OCI-LY3 (cell line): ENCODE data around the gene SHBG.

Experiments used
- H2AFZ ChIP-seq: fragments of 200-600, 300-600 bp; shearing (Covaris generic); 2 replicates; pipeline ENCODE4 v1.6.0; 2014; ENCODE audit warnings: antibody characterized with exemption, low read depth, low read length
- H3K27ac ChIP-seq: fragments of 200-600, 300-600 bp; sonication (generic); 2 replicates; pipeline ENCODE4 v1.5.1; 2014; ENCODE audit warnings: mild to moderate bottlenecking, low read length, moderate library complexity, mixed read lengths
- H3K27me3 ChIP-seq: fragments of 200-600, 300-600 bp; sonication (generic); 2 replicates; pipeline ENCODE4 v1.6.1; 2014; ENCODE audit warnings: low read depth, low read length, mixed read lengths
- H3K36me3 ChIP-seq: fragments of 200-600, 300-600 bp; sonication (generic); replicated peaks from 2 replicates; pipeline ENCODE3; 2014; ENCODE audit warnings: low read depth, low read length, mixed read lengths
- H3K4me1 ChIP-seq: fragments of 300-600, 200-600 bp; sonication (generic); 2 replicates; pipeline ENCODE4 v1.6.1; 2014; ENCODE audit warnings: low read length, mixed read lengths
- H3K4me2 ChIP-seq: fragments of 200-600, 300-600 bp; sonication (generic); 2 replicates; pipeline ENCODE4 v1.6.1; 2014; ENCODE audit warnings: low read length, mixed read lengths
- H3K4me3 ChIP-seq: fragments of 300-600, 200-600 bp; sonication (generic); 2 replicates; pipeline ENCODE4 v1.5.1; 2014; ENCODE audit warnings: antibody characterized with exemption, mild to moderate bottlenecking, low read length, moderate library complexity
- H3K79me2 ChIP-seq: fragments of 300-600, 200-600 bp; shearing (Covaris generic); 2 replicates; pipeline ENCODE4 v1.6.1; 2014; ENCODE audit warnings: mild to moderate bottlenecking, low read length, mixed read lengths
- H3K9ac ChIP-seq: fragments of 300-600, 200-600 bp; shearing (Covaris generic); 2 replicates; pipeline ENCODE4 v1.6.0; 2014; ENCODE audit warnings: mild to moderate bottlenecking, low read length, moderate library complexity
- H3K9me3 ChIP-seq: fragments of 200-600, 300-600 bp; shearing (Covaris generic); 2 replicates; pipeline ENCODE4 v1.6.1; 2014; ENCODE audit warnings: low read length, mixed read lengths; ENCODE audit not compliant: insufficient read depth
- H4K20me1 ChIP-seq: fragments of 200-600, 300-600 bp; sonication (generic); 2 replicates; pipeline ENCODE4 v1.6.1; 2016; ENCODE audit warnings: low read length, mixed read lengths; ENCODE audit not compliant: insufficient read depth
- CTCF ChIP-seq: fragments of 200-600, 300-600 bp; sonication (generic); IDR thresholded peaks from 2 replicates; pipeline ENCODE4 v1.5.1; 2014; ENCODE audit warnings: antibody characterized with exemption, low read length, low read depth
- EZH2phosphoT487 ChIP-seq: fragments of 200-600 bp; shearing (Covaris generic); IDR thresholded peaks from 2 replicates; pipeline ENCODE4 v1.6.1; 2018; ENCODE audit warnings: antibody characterized with exemption, mixed run types, low read depth

The SHBG gene

GRCh38 chr17:7588553-7589203, 41.3 kb upstream of the SHBG start:
- no peak for TF ChIP-seq CTCF
- no peak for TF ChIP-seq EZH2phosphoT487
- H3K27ac ChIP-seq = no peak overlapping the region
- H3K79me2 ChIP-seq = peaks cover 17% of the 10 kb centered on the region
- H3K9me3 ChIP-seq = no peaks in the 10 kb centered on the region
- no peak overlapping the region for H3K9ac ChIP-seq
- H3K4me1 ChIP-seq = peaks cover 4% of the 10 kb centered on the region; the same call in 1 of the 2 replicates
- no peak overlapping the region for H2AFZ ChIP-seq
- H3K36me3 ChIP-seq = no peaks in the 10 kb centered on the region
- H3K4me2 ChIP-seq = no peak overlapping the region
- no peaks in the 10 kb centered on the region for H4K20me1 ChIP-seq
- H3K4me3 ChIP-seq = no peak overlapping the region
- H3K27me3 ChIP-seq = no peaks in the 10 kb centered on the region

GRCh38 chr17:7589204-7589868, 40.6 kb upstream of the SHBG start:
- H3K27me3 ChIP-seq = no peaks in the 10 kb centered on the region
- H3K27ac ChIP-seq = no peak overlapping the region
- H3K79me2 ChIP-seq = peaks cover 15% of the 10 kb centered on the region
- TF ChIP-seq CTCF (no peak), EZH2phosphoT487 (no peak)
- H2AFZ ChIP-seq = no peak overlapping the region
- H3K4me3 ChIP-seq = no peak overlapping the region
- H4K20me1 ChIP-seq = no peaks in the 10 kb centered on the region
- no peak overlapping the region for H3K4me2 ChIP-seq
- H3K4me1 ChIP-seq = peaks cover 8% of the 10 kb centered on the region; the same call in 1 of the 2 replicates
- peaks cover 3% of the 10 kb centered on the region for H3K36me3 ChIP-seq
- no peak overlapping the region for H3K9ac ChIP-seq
- no peaks in the 10 kb centered on the region for H3K9me3 ChIP-seq

- Histone ChIP-seq H3K9ac (no peak within 1 kb of the TSS), H3K4me2 (no peak within 1 kb of the TSS)
Measured at GRCh38 chr17:7589891-7590691, 39.8 kb upstream of the SHBG start, which contains the start of gene SOX15. TSS of gene SOX15 (minus strand) at chr17:7590094. CDS start at chr17:7589676, 418 bp downstream.

More at GRCh38 chr17:7589891-7590691, 39.8 kb upstream of the SHBG start, which contains the start of gene SOX15:
- peaks cover 5% of the 10 kb centered on the region for H3K36me3 ChIP-seq
- TF ChIP-seq EZH2phosphoT487 = no peak
- no peak for TF ChIP-seq CTCF
- H3K79me2 ChIP-seq = peaks cover 8% of the 10 kb centered on the region; the same call in 1 of the 2 replicates
- peaks cover 3% of the 10 kb centered on the region; the same call in 1 of the 2 replicates for H3K4me1 ChIP-seq
- no peak within 1 kb of the TSS for H3K4me3 ChIP-seq
- H3K27me3 ChIP-seq = no peaks in the 10 kb centered on the region
- H3K27ac ChIP-seq = no peak within 1 kb of the TSS
- no peaks in the 10 kb centered on the region for H4K20me1 ChIP-seq
- H2AFZ ChIP-seq = no peak within 1 kb of the TSS
- H3K9me3 ChIP-seq = no peaks in the 10 kb centered on the region
